Measurements from ENCODE around the gene DIABLO.

- TF ChIP-seq CTCF (IDR thresholded peaks at IDR 0.05; ENCODE audit: low read depth, low read length) = no peak
- peak; percentile 88 for TF ChIP-seq POLR2A (IDR thresholded peaks at IDR 0.05; ENCODE audit: extremely low read depth, insufficient read length)
These were observed 40.5 kb upstream of the DIABLO start, which contains the start of gene VPS33A for GRCh38 chr12:122266230-122266901.

Data from NB4 (cell line).